ENCODE results near the gene STAM. TPM values are rescaled to one million over a fixed set of nuclear protein-coding genes. Genes with fewer than 3 reads are reported as not detected.
A peak's percentile ranks its signal among the peaks of the same experiment; 100 is the strongest.

STAM gene
- total RNA-seq, 1 experiment from 2014 or later: 29.3 TPM

- Histone ChIP-seq H3K18ac (ENCODE audit: insufficient read length, low read depth, low read length) (peak overlapping the region; percentile 69), H3K27me3 (ENCODE audit: insufficient read depth, low read length) (no peaks in the 10 kb centered on the region), H3K27ac (ENCODE audit: insufficient read length, low read depth, low read length) (peak overlapping the region; percentile 53), H3K4me1 (ENCODE audit: insufficient read depth, low read length) (no peaks in the 10 kb centered on the region), H2AFZ (ENCODE audit: low read length) (no peak overlapping the region), H3K9me3 (ENCODE audit: control insufficient read depth, low read depth, low read length) (no peaks in the 10 kb centered on the region), H4K20me1 (ENCODE audit: control insufficient read depth, insufficient read depth, insufficient read length) (no peaks in the 10 kb centered on the region), H3K23me2 (ENCODE audit: insufficient read length, low read depth, low read length, poor library complexity, severe bottlenecking) (peaks cover 10% of the 10 kb centered on the region), H3K79me1 (ENCODE audit: insufficient read depth, low read depth, low read length, poor library complexity, severe bottlenecking) (peaks cover 10% of the 10 kb centered on the region), H2BK15ac (ENCODE audit: low read depth, low read length) (no peak overlapping the region), H2BK120ac (ENCODE audit: low read depth, low read length, poor library complexity, severe bottlenecking) (no peak overlapping the region), H2AK5ac (ENCODE audit: insufficient read length, low read length) (no peak overlapping the region), H4K91ac (ENCODE audit: insufficient read length, low read depth, low read length) (no peak overlapping the region), H3K9ac (ENCODE audit: extremely low read depth, insufficient read length, low read length) (peak overlapping the region; percentile 90), H3K4ac (ENCODE audit: low read depth, low read length) (no peak overlapping the region), H4K5ac (ENCODE audit: insufficient read length, low read depth, low read length) (no peak overlapping the region), H4K8ac (replicated peaks; ENCODE audit: insufficient read length, low read depth, low read length) (no peak overlapping the region), H3K14ac (ENCODE audit: insufficient read depth, low read length) (peak overlapping the region; percentile 43), H3K79me2 (ENCODE audit: insufficient read depth, low read length) (peaks cover 31% of the 10 kb centered on the region), H3K23ac (ENCODE audit: insufficient read length, low read depth, low read length) (peak overlapping the region; percentile 2), H2BK5ac (ENCODE audit: insufficient read length, low read length) (no peak overlapping the region), H2BK12ac (ENCODE audit: insufficient read length, low read depth, low read length) (no peak overlapping the region), H2BK20ac (ENCODE audit: low read depth, low read length, poor library complexity, severe bottlenecking) (no peak overlapping the region), H3T11ph (ENCODE audit: low read length) (no peak overlapping the region), H3K4me2 (ENCODE audit: insufficient read depth, insufficient read length, low read length) (peak overlapping the region; percentile 98), H3K56ac (ENCODE audit: insufficient read length, low read depth, low read length) (peak overlapping the region; percentile 10)
- no CpG with 5 or more reads among the region's 9 CpGs for WGBS (ENCODE audit: extremely low coverage, insufficient read length, low lambda C conversion rate)
- peaks cover 5 to 20% (median 5%) of the 10 kb centered on the region in 3 experiments for H3K36me3 Mint-ChIP-seq (ENCODE audit: insufficient read depth in 1 of 3, low read depth in 3 of 3)
- no peak for DNase-seq
- H3K4me1 Mint-ChIP-seq: peaks cover 17 to 22% of the 10 kb centered on the region in 2 experiments
- TF ChIP-seq CTCF (conservative IDR thresholded peaks at IDR 0.05): no peak
- H3K27ac Mint-ChIP-seq: peak overlapping the region; percentile 100
- no peaks in the 10 kb centered on the region for H3K27me3 Mint-ChIP-seq (ENCODE audit: low read depth)
- H3K4me3 Mint-ChIP-seq: peak overlapping the region; percentile 97 to 99
- H3K9me3 Mint-ChIP-seq: no peaks in the 10 kb centered on the region
Observed at GRCh38 chr10:17644485-17644943, 563 bp downstream of the STAM start.

Measured in H9 (cell line).